Measurements from ENCODE around the gene EGFL8. TPM values are rescaled to one million over a fixed set of nuclear protein-coding genes. Genes with fewer than 3 reads are reported as not detected.
"Not testable (repeated sequence)": the region's sequence is repeated elsewhere in the genome, so short reads cannot be mapped to it uniquely, and the experiment has no call there.

The EGFL8 gene
- total RNA-seq, 3 donors from 2014 or later, result 6.4 to 9.6 (median 9.1) TPM

DNA sequence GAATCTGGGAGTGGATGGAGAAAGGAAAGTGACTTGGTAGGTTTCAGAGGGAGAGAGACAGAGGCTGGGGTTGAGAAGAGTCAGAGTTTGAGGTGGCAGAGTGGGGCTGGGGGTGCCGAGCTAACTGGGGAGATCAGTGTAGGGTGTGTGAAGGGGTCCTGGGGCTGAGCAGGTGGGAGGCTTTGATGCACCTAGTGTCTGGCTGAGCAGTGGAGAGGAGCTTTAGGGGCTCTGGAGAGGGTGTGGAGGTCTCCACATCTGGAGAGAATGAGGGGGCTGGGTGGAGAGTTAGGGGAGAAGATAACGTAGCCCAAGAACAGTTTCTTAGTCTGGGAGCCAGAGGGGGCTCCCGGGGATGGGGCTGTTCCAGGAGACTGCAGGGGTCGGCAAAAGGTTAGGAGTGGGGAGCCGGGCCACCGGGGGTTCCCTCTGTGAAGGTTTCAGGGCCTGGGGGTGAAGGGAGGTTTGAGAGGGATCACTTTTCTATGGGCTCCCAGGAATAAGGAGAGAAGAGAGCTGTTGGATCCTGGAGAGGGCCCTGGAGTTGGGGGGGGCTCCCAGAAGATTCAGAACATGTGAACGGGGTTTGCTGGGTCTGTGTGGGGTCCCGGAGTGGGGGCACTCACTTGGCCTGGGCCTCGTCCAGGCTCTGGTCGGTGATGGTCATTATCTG lies 24.8 kb downstream of the EGFL8 start:
- DNase-seq (no peak), ATAC-seq (no peak)
- H3K27me3 Mint-ChIP-seq (ENCODE audit: low read depth), result no peaks in the 10 kb centered on the region
- H3K9me3 Mint-ChIP-seq, result no peaks in the 10 kb centered on the region
- H3K36me3 Mint-ChIP-seq (ENCODE audit: insufficient read depth), result peaks cover 19% of the 10 kb centered on the region
- peak overlapping the region; percentile 88 for H3K4me3 Mint-ChIP-seq
- peaks cover 69% of the 10 kb centered on the region for H3K4me1 Mint-ChIP-seq (ENCODE audit: low read depth)

DNA sequence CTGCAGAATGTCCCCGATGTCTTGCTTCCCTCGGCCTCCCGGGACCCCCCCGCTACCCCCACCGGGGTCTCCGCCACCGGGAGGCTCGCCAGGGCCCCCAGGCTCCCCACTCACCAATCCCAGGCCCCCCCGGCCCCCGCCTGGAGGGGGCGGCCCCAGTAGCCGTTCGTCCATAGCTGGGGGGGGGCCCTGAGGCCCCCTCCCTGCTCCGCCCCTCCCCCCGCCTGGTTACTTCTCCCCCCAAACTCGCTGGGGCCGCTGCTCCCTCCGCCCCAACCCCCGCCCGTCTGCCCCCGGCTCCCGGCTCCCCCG lies 25.3 kb downstream of the EGFL8 start:
- Mint-ChIP-seq H3K9me3 (no peaks in the 10 kb centered on the region), H3K27me3 (ENCODE audit: low read depth) (no peaks in the 10 kb centered on the region), H3K36me3 (ENCODE audit: insufficient read depth) (peaks cover 19% of the 10 kb centered on the region), H3K4me1 (ENCODE audit: low read depth) (peaks cover 72% of the 10 kb centered on the region), H3K4me3 (peak overlapping the region; percentile 88)
- no peak for ATAC-seq
- DNase-seq, result no peak

DNA sequence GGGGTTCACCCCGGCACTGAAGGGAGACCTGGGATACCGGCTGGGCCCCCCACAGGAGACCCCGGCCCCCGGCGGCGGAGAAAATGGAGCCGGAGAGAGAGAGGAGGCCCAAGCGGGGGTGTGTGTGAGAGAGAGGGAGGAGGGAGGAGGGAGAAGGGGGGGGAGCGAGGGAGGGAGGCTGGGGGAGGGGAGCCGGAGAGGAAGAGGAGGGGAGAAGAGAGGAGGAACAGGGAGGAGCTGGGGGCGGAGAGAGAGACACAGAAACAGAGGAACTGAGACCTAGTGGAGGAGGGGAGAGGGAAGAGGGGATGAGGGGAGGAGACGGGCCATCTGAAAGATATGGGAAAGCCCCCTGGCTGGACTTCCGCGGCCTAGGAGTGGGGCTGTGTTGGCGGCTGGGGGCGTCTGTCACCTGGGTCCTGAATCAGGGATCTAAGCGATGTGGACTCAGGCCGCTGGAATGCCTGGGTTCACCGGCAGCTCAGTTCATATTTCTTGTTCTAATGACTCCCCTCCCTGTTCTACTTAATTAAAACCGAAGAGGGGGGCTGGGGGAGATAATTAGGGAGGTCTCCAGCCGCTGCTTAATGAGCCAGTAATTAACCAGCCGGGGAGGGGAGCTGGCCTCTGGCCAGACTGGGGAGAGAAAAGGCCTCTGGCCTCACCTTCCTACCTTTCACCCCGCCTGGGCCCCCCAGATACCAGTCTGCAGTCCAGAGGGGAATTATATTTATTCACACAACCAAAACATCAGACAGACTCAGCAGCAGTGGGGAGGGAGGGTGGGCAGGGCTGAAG lies 25.9 kb downstream of the EGFL8 start, which contains the start of gene PBX2:
Gene PBX2 (minus strand): TSS at position 149 of the 798 bp plus-strand sequence. CDS start 287 bp downstream, outside the sequence.
- Mint-ChIP-seq H3K36me3 (ENCODE audit: insufficient read depth) (peaks cover 19% of the 10 kb centered on the region), H3K27me3 (ENCODE audit: low read depth) (no peaks in the 10 kb centered on the region), H3K9me3 (no peaks in the 10 kb centered on the region), H3K4me1 (ENCODE audit: low read depth) (peaks cover 78% of the 10 kb centered on the region), H3K4me3 (peak within 1 kb of the TSS; percentile 92)
- DNase-seq, result peak; percentile 83
- peak; percentile 55 to 69 for ATAC-seq

DNA sequence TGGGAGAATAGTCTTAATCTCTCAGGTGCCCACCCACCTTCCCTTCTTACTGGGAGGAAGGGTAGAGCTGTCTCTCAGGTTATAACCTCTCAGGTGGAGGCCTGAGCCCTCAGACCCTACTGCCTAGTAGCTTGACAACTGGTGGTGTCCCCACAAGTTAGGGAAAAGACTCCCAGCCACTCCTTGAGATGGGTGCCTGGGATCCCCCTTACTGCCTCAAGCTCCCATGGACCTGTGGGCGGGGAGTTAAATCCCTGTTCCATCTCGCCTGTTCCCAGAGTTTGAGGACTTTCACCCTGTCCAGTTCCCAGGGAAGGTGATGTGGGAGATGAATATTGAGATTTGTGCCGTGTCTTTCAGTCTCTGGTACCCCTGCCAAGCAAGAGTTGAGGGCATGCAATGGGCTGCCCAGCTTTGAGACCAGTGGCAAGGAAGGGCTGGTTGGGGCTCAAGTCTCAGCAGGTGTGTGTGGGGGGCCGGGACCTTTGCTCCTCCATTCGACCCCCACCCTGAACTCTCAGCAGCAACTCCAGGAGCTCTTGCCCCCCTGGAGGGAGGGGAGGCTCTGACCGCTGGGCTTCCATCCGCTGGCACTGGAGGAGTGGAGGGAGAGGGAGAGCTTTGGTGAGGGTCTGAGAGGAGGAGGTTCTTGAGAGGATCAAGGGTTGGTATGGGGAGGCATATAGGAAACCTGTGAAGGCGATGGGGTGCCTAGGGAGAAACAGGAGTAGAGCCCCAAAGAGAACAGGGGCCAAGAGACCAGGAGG lies 26.7 kb downstream of the EGFL8 start:
- Mint-ChIP-seq H3K4me3 (peak overlapping the region; percentile 92), H3K4me1 (ENCODE audit: low read depth) (peaks cover 72% of the 10 kb centered on the region), H3K9me3 (no peaks in the 10 kb centered on the region), H3K27me3 (ENCODE audit: low read depth) (no peaks in the 10 kb centered on the region), H3K36me3 (ENCODE audit: insufficient read depth) (peaks cover 13% of the 10 kb centered on the region)
- DNase-seq (no peak), ATAC-seq (no peak)

DNA sequence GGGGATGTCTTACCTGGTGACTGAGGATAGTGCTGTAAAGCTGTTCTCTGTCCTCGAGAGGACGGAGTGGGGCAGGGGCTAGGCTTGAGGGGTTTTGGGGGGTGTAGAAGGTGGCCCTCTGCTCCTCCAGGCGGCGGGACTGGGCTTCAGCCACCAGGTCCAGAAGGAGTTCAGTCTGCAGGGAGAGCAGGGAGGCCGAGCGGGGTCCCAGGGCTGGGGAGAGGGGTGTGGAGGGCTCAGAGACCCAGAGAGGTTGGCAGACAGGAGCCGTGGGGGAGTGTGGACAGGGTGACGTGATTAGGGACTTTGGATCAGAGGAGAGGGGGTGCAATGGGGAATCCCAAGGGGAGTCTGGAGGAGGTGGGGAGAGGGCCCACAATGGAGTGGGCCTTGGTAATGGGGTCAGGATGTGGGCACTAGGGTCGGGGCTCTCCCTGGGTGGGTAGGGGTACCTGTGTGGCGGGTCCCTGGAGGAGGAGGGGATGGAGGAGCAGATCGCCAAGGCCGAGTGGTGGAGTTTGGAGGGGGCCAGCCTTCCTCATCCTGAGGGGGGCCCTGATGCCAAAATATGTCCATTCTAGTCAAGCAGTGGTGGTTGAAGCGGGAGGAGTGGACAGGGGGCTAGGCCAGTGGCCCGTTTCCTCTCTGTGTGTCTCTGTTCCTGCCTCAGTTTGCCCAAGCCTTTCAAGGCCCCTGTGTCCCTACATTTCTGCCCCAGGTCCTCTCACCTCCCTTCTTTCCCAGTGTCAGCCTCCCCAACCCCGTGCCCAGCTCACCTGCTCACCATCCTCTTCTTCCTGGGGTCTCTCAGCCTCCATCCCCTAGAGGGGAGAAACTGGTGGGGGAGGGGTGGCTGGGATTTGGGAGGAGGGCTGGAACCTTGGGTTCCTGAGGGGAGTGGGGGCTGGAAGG lies 27.6 kb downstream of the EGFL8 start:
- peaks cover 70% of the 10 kb centered on the region for H3K4me1 Mint-ChIP-seq (ENCODE audit: low read depth)
- no peaks in the 10 kb centered on the region for H3K9me3 Mint-ChIP-seq
- peaks cover 9% of the 10 kb centered on the region for H3K36me3 Mint-ChIP-seq (ENCODE audit: insufficient read depth)
- ATAC-seq, result no peak
- no peaks in the 10 kb centered on the region for H3K27me3 Mint-ChIP-seq (ENCODE audit: low read depth)
- no peak for DNase-seq
- peak overlapping the region; percentile 92 for H3K4me3 Mint-ChIP-seq

DNA sequence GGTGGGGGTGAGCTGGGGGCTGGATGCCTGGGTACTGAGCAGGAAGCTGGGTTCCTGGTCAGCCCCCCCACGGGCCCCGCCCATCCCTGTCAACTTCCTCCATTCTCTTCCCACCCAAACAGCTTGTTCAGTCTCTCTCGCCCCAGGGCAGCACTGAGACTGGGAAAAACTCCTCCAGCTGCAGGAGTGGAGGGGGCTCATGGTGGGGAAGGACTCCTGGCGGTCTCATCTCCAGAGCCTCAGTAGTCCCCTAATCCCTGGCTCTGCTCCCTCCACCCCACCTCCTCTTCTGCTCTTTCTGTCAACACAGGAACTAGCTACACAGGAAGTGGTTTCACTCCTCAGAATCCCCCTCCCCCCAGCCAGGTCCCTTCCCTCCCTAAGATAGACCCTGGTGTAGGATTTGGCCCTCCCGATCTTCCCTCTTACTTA lies 28.2 kb downstream of the EGFL8 start, which contains the start of gene GPSM3:
Gene GPSM3 (minus strand): TSS at position 36 of the 432 bp plus-strand sequence. CDS start 130 bp downstream, outside the sequence.
- peaks cover 65% of the 10 kb centered on the region for H3K4me1 Mint-ChIP-seq (ENCODE audit: low read depth)
- no peaks in the 10 kb centered on the region for H3K27me3 Mint-ChIP-seq (ENCODE audit: low read depth)
- peak within 1 kb of the TSS; percentile 92 for H3K4me3 Mint-ChIP-seq
- ATAC-seq (no peak), DNase-seq (peak; percentile 25)
- H3K9me3 Mint-ChIP-seq, result no peaks in the 10 kb centered on the region
- peaks cover 4% of the 10 kb centered on the region for H3K36me3 Mint-ChIP-seq (ENCODE audit: insufficient read depth)

DNA sequence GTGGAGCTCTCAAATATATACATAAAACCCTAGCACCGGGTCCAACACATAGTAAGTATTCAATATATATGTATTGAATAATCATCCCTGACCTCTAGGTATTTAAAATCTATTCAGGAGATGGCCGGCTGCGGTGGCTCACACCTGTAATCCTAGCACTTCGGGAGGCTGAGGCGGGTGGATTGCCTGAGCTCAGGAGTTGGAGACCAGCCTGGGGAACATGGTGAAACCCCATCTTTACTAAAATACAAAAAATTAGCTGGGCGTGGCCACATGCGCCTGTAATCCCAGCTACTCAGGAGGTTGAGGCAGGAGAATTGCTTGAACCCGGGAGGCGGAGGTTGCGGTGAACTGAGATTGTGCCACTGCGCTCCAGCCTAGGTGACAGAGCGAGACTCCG lies 28.7 kb downstream of the EGFL8 start:
- Mint-ChIP-seq H3K4me1 (ENCODE audit: low read depth) (peaks cover 60% of the 10 kb centered on the region), H3K4me3 (peak overlapping the region; percentile 92)
- not testable (repeated sequence) for DNase-seq; H3K36me3 Mint-ChIP-seq (ENCODE audit: insufficient read depth); H3K9me3 Mint-ChIP-seq; ATAC-seq; H3K27me3 Mint-ChIP-seq (ENCODE audit: low read depth)

DNA sequence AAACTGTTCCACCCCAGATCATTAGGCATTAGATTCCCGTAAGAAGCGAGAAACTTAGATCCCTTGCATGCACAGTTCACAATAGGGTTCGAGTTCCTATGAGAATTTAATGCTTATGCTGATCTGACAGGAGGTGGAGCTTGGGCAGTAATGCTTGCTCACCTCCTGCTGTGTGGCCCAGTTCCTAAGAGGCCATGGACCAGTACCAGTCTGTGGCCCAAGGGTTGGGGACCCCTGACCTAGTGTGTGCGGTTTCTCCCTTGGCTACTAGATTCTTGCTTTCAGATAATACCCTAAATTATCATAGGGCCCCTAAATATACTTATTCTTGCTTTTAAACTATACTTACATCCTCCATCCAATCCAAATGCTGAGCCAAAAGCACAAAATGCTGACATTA lies 30.0 kb downstream of the EGFL8 start:
- no peaks in the 10 kb centered on the region for H3K27me3 Mint-ChIP-seq (ENCODE audit: low read depth)
- H3K9me3 Mint-ChIP-seq, result no peaks in the 10 kb centered on the region
- ATAC-seq (no peak), DNase-seq (no peak)
- no peaks in the 10 kb centered on the region for H3K36me3 Mint-ChIP-seq (ENCODE audit: insufficient read depth)
- H3K4me3 Mint-ChIP-seq, result peak overlapping the region; percentile 95
- peaks cover 47% of the 10 kb centered on the region for H3K4me1 Mint-ChIP-seq (ENCODE audit: low read depth)

DNA sequence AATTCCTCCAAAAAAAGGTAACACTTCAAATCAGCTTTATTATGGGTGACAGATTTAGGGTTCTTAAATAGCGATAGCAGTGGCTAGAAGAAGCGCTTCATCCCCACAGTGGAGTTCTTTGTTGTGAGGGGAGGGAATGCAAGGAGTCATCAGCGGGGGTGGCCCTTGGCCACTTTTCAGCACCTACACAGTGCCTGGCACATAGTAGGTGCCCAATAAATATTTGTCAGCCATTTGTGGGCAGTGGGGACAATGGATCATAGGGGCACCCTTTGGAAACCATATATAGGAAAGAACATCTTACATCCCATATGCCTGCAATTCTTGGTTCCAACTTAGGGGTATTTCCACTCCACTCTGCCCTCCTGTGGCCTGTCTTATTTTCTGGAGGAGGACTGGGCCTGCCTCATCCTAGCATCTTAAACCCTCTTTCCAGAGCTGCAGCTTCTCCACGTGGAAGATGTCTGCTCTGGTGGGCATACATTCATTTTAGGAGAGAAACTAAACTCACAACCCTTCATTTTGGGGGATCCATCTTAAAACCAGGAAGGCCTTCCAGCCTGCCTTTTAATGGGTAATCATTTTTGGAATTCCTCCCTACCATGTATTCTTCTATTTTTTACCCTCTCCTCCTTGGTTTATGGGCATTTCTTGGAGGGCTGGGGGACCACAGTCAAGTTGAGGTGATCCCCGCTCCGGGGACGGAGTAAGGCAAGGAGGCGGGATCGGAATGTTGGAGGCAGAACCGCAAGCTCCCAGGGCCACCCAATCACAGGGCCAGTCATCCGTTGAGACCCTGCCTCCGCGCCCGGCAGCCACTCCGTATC lies 30.6 kb downstream of the EGFL8 start:
- no peaks in the 10 kb centered on the region for H3K9me3 Mint-ChIP-seq
- H3K4me3 Mint-ChIP-seq, result peak overlapping the region; percentile 95
- no peaks in the 10 kb centered on the region for H3K27me3 Mint-ChIP-seq (ENCODE audit: low read depth)
- DNase-seq (no peak), ATAC-seq (no peak)
- no peaks in the 10 kb centered on the region for H3K36me3 Mint-ChIP-seq (ENCODE audit: insufficient read depth)
- H3K4me1 Mint-ChIP-seq (ENCODE audit: low read depth), result peaks cover 47% of the 10 kb centered on the region

DNA sequence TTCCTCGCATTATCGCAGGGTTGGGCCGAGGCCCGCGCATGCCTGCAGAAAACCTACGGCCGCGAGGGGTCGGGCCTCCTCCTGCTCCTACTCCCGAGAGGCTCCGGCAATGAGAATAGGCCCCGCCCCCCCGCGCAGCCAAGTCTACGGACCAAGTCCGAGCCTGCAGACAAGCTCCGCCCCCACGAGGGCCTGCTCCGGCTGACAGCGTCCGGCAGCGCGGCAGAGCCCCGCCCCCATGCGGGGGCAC lies 31.2 kb downstream of the EGFL8 start:
- H3K36me3 Mint-ChIP-seq (ENCODE audit: insufficient read depth), result no peaks in the 10 kb centered on the region
- peak; percentile 99 for DNase-seq
- H3K27me3 Mint-ChIP-seq (ENCODE audit: low read depth), result no peaks in the 10 kb centered on the region
- peak; percentile 90 to 91 for ATAC-seq
- peak overlapping the region; percentile 95 for H3K4me3 Mint-ChIP-seq
- H3K9me3 Mint-ChIP-seq, result no peaks in the 10 kb centered on the region
- H3K4me1 Mint-ChIP-seq (ENCODE audit: low read depth), result peaks cover 47% of the 10 kb centered on the region

DNA sequence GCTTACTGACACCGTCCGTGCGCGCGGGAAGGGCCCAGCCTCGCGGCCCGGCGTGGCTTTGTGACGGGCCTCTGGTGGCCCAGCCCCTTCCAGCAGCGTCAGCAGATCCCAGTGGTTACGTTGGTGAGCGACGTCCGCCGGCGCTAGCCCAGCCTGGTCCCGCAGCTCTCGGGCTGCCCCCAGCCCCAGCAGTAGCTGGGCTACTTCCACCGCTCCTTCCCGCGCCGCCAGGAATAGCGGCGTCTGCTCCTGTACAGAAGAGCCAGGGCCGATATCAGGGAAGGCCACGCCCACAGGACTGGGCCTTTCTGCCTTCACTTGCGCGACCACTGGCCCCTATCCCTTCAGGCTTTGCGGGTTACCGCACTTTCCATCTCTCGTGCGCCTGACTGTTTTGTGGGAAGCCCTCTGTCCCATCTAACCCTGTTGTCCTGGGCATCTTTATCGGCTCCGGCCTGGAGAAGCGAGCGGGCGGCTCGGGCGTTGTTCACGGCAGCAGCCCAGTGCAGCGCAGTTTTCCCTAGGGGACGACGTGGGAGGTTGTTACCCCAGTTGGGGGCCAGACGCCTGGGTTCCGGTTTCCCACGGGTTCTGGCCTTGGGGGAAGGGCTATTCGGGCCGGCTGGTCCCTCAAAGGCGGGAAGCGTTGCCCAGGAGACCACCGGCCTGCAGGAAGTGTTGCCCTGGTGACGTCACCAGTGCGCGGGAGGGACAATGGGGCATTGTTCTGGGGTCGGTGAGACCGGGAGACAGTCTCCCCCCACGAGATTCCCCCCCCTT lies 31.7 kb downstream of the EGFL8 start:
- no peaks in the 10 kb centered on the region for H3K36me3 Mint-ChIP-seq (ENCODE audit: insufficient read depth)
- no peaks in the 10 kb centered on the region for H3K27me3 Mint-ChIP-seq (ENCODE audit: low read depth)
- peak; percentile 36 for DNase-seq
- peak overlapping the region; percentile 95 for H3K4me3 Mint-ChIP-seq
- ATAC-seq, result peak; percentile 0 to 86
- H3K4me1 Mint-ChIP-seq (ENCODE audit: low read depth), result peaks cover 45% of the 10 kb centered on the region
- H3K9me3 Mint-ChIP-seq, result no peaks in the 10 kb centered on the region

DNA sequence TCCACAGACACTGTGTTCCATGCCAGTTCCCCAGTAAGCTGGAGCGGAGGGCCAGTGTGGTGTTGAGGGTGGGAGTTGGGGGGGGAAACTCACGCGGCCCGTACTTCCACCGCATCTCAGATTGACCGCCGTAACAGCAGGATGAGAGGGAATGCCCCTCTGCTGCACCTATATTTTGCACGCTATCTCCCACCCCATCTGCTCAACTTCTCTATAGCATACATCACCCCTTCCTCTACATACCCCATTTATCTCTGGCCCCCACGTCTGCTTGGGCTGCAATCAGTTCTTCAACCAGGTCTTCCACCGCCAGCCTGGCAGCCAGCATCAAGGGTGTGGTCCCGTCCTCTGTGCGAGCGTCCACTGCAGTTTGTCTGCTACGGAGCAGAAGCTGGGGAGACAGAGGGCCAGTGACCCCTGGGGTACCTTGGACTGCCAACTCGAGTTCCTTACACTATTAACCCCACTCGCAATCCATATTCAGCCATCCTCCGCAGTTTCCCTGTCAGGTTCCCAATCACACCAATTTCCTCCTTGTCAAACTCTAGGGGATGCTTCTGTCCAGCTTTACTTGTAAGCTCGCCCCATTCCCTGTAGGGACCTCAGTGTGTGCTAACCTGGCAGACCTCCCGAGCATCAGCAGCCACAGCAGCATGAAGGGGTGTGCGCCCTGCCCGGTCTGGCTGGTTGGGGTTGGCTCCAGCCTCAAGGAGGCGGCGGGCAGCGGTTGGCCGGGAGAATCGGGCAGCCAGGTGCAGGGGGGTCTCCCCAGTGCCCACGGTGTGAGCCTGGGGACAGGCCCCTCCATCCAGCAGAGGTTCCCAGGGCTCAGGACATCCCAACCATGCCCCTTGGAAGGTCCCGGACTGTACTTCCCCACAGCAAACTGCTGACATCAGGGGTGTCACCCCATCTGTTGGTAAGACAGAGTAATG lies 32.6 kb downstream of the EGFL8 start:
- no peak for DNase-seq
- H3K36me3 Mint-ChIP-seq (ENCODE audit: insufficient read depth), result no peaks in the 10 kb centered on the region

More for the DNA sequence above, 32.6 kb downstream of the EGFL8 start:
- ATAC-seq, result no peak
- H3K27me3 Mint-ChIP-seq (ENCODE audit: low read depth), result no peaks in the 10 kb centered on the region
- peak overlapping the region; percentile 95 for H3K4me3 Mint-ChIP-seq
- H3K9me3 Mint-ChIP-seq, result no peaks in the 10 kb centered on the region
- peaks cover 38% of the 10 kb centered on the region for H3K4me1 Mint-ChIP-seq (ENCODE audit: low read depth)
